ELR (cell line): ENCODE data around the gene KLHL11.

ENCODE experiments used
- DNase-seq: peaks from one replicate; pipeline ENCODE4 v3.0.0-alpha.2; 2015; ENCODE audit warnings: low read depth

KLHL11 gene

DNA sequence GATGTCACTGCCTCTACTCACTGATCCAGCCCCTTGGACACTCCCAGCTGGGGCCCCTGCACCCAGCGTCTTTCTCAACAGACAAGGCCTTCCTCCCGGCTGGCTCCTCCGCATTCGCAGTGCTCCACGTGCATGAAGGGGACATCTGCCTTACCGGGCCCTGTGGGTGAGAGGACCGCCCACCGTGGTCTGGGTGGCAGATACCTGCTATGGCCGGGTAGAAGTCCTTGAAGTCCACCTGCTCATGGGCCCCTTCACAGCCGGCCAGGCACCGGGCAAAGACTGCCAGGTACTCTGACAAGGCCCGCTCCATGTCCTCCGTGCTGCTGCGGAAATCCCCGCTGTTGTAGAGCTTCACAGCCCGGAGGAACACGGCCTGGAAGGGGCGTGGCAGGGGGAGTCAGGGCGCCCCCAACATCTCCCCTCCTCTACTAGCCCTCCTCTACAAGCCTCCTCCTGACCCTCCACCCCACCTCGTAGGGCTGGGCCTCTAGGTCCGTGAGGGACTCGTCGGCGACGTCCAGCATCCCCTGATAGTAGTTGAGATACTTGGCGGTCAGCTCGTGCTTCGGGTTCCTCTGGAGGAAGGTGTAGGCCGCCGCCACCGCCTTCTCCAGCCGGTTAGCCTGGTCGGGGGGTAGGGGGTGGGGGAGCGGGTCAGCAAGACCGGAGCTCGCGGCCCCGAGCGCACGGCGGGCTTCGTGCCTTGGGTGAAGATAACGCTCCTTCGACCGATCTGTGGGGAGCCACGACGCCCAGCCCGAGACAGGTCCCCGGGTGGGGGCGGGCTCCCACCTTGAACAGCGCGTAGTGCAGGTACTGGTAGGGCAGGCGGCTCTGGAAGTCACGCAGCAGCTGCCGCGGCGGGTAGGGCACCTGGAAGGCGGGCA lies 54.3 kb downstream of the KLHL11 start:
- DNase-seq, result peak; percentile 30

DNA sequence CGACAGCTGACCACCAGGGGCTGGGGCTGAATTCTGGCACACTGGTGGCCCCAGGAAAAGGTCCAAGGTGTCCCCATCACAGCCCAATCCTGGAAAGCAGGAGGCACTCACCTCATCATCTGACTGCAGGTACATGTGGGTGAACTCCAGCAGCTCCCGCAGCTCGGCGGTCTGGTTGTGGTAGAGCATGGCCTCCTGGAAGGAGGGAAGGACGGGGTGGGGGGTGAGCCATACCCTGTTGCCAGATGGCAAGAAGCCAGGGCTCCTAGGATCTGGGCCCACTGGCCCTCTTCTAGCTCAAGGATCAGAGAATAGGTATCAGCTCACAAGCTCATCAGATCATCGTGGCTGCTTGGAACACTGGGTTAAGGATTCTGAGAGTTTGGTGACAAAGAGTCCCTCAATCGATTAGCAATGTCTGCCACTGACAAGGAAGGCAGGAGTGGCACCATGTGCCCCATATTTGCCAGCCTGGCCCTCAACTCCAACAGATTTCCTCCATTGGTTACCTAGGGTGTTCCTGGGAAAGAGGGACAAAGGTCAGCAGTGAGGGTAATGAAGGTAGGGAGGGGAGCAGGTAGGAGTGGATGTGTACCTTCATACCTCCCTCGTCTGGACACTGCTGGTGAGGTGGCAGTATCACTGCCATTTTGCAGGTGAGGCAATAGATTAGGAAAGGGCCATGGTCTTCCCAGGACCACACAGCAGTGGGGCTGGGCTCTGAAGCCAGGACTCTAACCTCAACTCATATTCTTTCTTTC lies 58.4 kb downstream of the KLHL11 start:
- no peak for DNase-seq
